Hematopoietic multipotent progenitor cell treated with erythropoietin and hydrocortisone succinate and interleukin-3 and kit ligand, for 15 days (in vitro differentiated cells): ENCODE measurements around the gene ADGRD1.
"Not testable (repeated sequence)": the region's sequence is repeated elsewhere in the genome, so short reads cannot be mapped to it uniquely, and the experiment has no call there.

ENCODE experiments used
- DNase-seq: peaks from one replicate; pipeline ENCODE4 v3.0.0-alpha.2; 2015; ENCODE audit warnings: low spot score

ADGRD1 gene

GRCh38 chr12:130937546-130937945 is 16.2 kb upstream of the ADGRD1 start:
- not testable (repeated sequence) for DNase-seq

- DNase-seq: no peak
Measured at GRCh38 chr12:130938186-130938585, 15.5 kb upstream of the ADGRD1 start.

- no peak for DNase-seq
Measured at GRCh38 chr12:130944878-130945277, 8.8 kb upstream of the ADGRD1 start.

GRCh38 chr12:130945786-130946492 is 7.8 kb upstream of the ADGRD1 start:
- DNase-seq: no peak

GRCh38 chr12:130947028-130947613 is 6.6 kb upstream of the ADGRD1 start:
- DNase-seq: no peak

GRCh38 chr12:130948136-130948535 is 5.6 kb upstream of the ADGRD1 start:
- no peak for DNase-seq

- no peak for DNase-seq
Measured at GRCh38 chr12:130948751-130949150, 5.0 kb upstream of the ADGRD1 start.

- DNase-seq: no peak
Measured at GRCh38 chr12:130949806-130950205, 3.9 kb upstream of the ADGRD1 start.

- DNase-seq: no peak
Measured at GRCh38 chr12:130951636-130952035, 2.1 kb upstream of the ADGRD1 start.

GRCh38 chr12:130952171-130952954 is 1.3 kb upstream of the ADGRD1 start:
- no peak for DNase-seq

GRCh38 chr12:130954544-130954831 is 781 bp downstream of the ADGRD1 start:
- DNase-seq: no peak

GRCh38 chr12:130955238-130955816 is 1.6 kb downstream of the ADGRD1 start:
- DNase-seq: no peak

GRCh38 chr12:130956009-130956408 is 2.3 kb downstream of the ADGRD1 start:
- DNase-seq: no peak

- DNase-seq: no peak
Measured at GRCh38 chr12:130956456-130957303, 3.0 kb downstream of the ADGRD1 start.

- DNase-seq: no peak
Measured at GRCh38 chr12:130957304-130957621, 3.6 kb downstream of the ADGRD1 start.

GRCh38 chr12:130958557-130959140 is 4.9 kb downstream of the ADGRD1 start:
- no peak for DNase-seq

- no peak for DNase-seq
Measured at GRCh38 chr12:130959632-130960031, 5.9 kb downstream of the ADGRD1 start.

- no peak for DNase-seq
Measured at GRCh38 chr12:130960058-130960457, 6.4 kb downstream of the ADGRD1 start.

GRCh38 chr12:130960787-130961186 is 7.1 kb downstream of the ADGRD1 start:
- DNase-seq: no peak

GRCh38 chr12:130961921-130962451 is 8.3 kb downstream of the ADGRD1 start:
- no peak for DNase-seq

GRCh38 chr12:130965214-130965613 is 11.5 kb downstream of the ADGRD1 start:
- DNase-seq: no peak

- no peak for DNase-seq
Measured at GRCh38 chr12:130965668-130966067, 12.0 kb downstream of the ADGRD1 start.
